Urinary bladder (tissue), 4 donors: ENCODE measurements around the gene MLXIPL. TPM values are rescaled to one million over a fixed set of nuclear protein-coding genes. Genes with fewer than 3 reads are reported as not detected.
"Not testable (repeated sequence)": the region's sequence is repeated elsewhere in the genome, so short reads cannot be mapped to it uniquely, and the experiment has no call there.

Experiments
- DNase-seq: peaks from one replicate; pipeline ENCODE4 v3.0.0-alpha.2; 2015; ENCODE audit errors: extremely low spot score
- H3K27ac ChIP-seq: one replicate; pipeline ENCODE4 v1.5.1; 2013; ENCODE audit warnings: low read depth, mild to moderate bottlenecking, moderate library complexity
- H3K36me3 ChIP-seq: one replicate; pipeline ENCODE4 v1.6.1; 2013; ENCODE audit warnings: mild to moderate bottlenecking, moderate library complexity; ENCODE audit not compliant: insufficient read depth
- H3K4me1 ChIP-seq: one replicate; pipeline ENCODE4 v1.6.1; 2013; ENCODE audit warnings: mild to moderate bottlenecking, moderate library complexity; ENCODE audit not compliant: insufficient read depth
- H3K4me3 ChIP-seq: one replicate; pipeline ENCODE4 v1.5.1; 2013; ENCODE audit warnings: low read depth, low read length
- WGBS: extraction: QIAGEN DNeasy Blood & Tissue Kit; methylation state at CpG from one replicate; pipeline ENCODE4 v1.1.7; 2013; 5-methylcytosine and 5-hydroxymethylcytosine counted together
- polyA plus RNA-seq: library from polyadenylated mRNA; stranded (reverse); fragments of 200-250 nt; gene quantifications from one replicate; pipeline ENCODE4 v1.2.3, GENCODE V29; 2013
- total RNA-seq: library from RNA; depleted of rRNA; stranded (reverse); fragments of >200 nt; gene quantifications from one replicate; pipeline ENCODE4 v1.2.3, GENCODE V29; 2014
- donor health status: healthy with polysubstance abuse.
- donor health status: healthy.

MLXIPL gene
- total and polyA plus RNA-seq, 2 donors, result 0.37 to 4.1 TPM

GRCh38 chr7:73613954-73614735 lies 10.2 kb downstream of the MLXIPL start:
- H3K27ac ChIP-seq, result no peak overlapping the region
- H3K4me1 ChIP-seq, result no peaks in the 10 kb centered on the region
- no peak overlapping the region for H3K4me3 ChIP-seq
- no peak for DNase-seq
- WGBS, result 49% methylated on average over 14 of the region's 14 CpGs
- H3K36me3 ChIP-seq, result no peaks in the 10 kb centered on the region

- no peak for DNase-seq
- H3K27ac ChIP-seq, result no peak overlapping the region
These were observed 11.6 kb downstream of the MLXIPL start for GRCh38 chr7:73612598-73613269.

GRCh38 chr7:73611017-73611555 lies 13.2 kb downstream of the MLXIPL start:
- Histone ChIP-seq H3K4me3 (no peak overlapping the region), H3K4me1 (no peaks in the 10 kb centered on the region), H3K27ac (no peak overlapping the region), H3K36me3 (no peaks in the 10 kb centered on the region)
- DNase-seq, result no peak
- WGBS, result 73% methylated on average over 11 of the region's 11 CpGs

More at GRCh38 chr7:73612598-73613269, 11.6 kb downstream of the MLXIPL start:
- WGBS, result 8% methylated on average over 11 of the region's 11 CpGs
- Histone ChIP-seq H3K4me1 (no peaks in the 10 kb centered on the region), H3K4me3 (no peak overlapping the region), H3K36me3 (no peaks in the 10 kb centered on the region)

- Histone ChIP-seq H3K36me3 (no peaks in the 10 kb centered on the region), H3K4me3 (no peak overlapping the region), H3K4me1 (no peaks in the 10 kb centered on the region), H3K27ac (no peak overlapping the region)
- WGBS, result 76% methylated on average over 4 of the region's 4 CpGs
- DNase-seq, result no peak
These were observed 14.2 kb downstream of the MLXIPL start for GRCh38 chr7:73610105-73610504.

GRCh38 chr7:73607692-73607983 lies 16.7 kb downstream of the MLXIPL start:
- H3K4me3 ChIP-seq, H3K36me3 ChIP-seq, DNase-seq, H3K4me1 ChIP-seq, H3K27ac ChIP-seq: not testable (repeated sequence)
- WGBS, result 58% methylated on average over 5 of the region's 5 CpGs

GRCh38 chr7:73606801-73607691 lies 17.3 kb downstream of the MLXIPL start:
- Histone ChIP-seq H3K4me3 (no peak overlapping the region), H3K36me3 (no peaks in the 10 kb centered on the region), H3K27ac (no peak overlapping the region), H3K4me1 (no peaks in the 10 kb centered on the region)
- WGBS, result 10% methylated on average over 36 of the region's 36 CpGs
- DNase-seq, result no peak

- Histone ChIP-seq H3K27ac (no peak overlapping the region), H3K4me1 (no peaks in the 10 kb centered on the region), H3K4me3 (no peak overlapping the region), H3K36me3 (no peaks in the 10 kb centered on the region)
- DNase-seq, result no peak
- 69% methylated on average over 23 of the region's 23 CpGs for WGBS
These were observed 18.6 kb downstream of the MLXIPL start for GRCh38 chr7:73605601-73606220.

- 74% methylated on average over 22 of the region's 22 CpGs for WGBS
- DNase-seq, result no peak
These were observed 21.3 kb downstream of the MLXIPL start for GRCh38 chr7:73602721-73603651.

GRCh38 chr7:73599916-73600315 lies 24.4 kb downstream of the MLXIPL start:
- 76% methylated on average over 7 of the region's 7 CpGs for WGBS
- no peak for DNase-seq
- Histone ChIP-seq H3K36me3 (no peaks in the 10 kb centered on the region), H3K27ac (no peak overlapping the region), H3K4me1 (no peaks in the 10 kb centered on the region), H3K4me3 (no peak overlapping the region)

More at GRCh38 chr7:73602721-73603651, 21.3 kb downstream of the MLXIPL start:
- Histone ChIP-seq H3K4me3 (no peak overlapping the region), H3K4me1 (no peaks in the 10 kb centered on the region), H3K36me3 (no peaks in the 10 kb centered on the region), H3K27ac (no peak overlapping the region)

- no peaks in the 10 kb centered on the region for H3K36me3 ChIP-seq
- 75% methylated on average over 13 of the region's 13 CpGs for WGBS
These were observed 25.0 kb downstream of the MLXIPL start for GRCh38 chr7:73599151-73599882.

GRCh38 chr7:73597978-73598782 lies 26.1 kb downstream of the MLXIPL start:
- Histone ChIP-seq H3K27ac (no peak overlapping the region), H3K36me3 (no peaks in the 10 kb centered on the region), H3K4me1 (no peaks in the 10 kb centered on the region), H3K4me3 (no peak overlapping the region)
- no peak for DNase-seq
- 85% methylated on average over 5 of the region's 5 CpGs for WGBS

More at GRCh38 chr7:73599151-73599882, 25.0 kb downstream of the MLXIPL start:
- Histone ChIP-seq H3K4me1 (no peaks in the 10 kb centered on the region), H3K4me3 (no peak overlapping the region), H3K27ac (no peak overlapping the region)
- no peak for DNase-seq
